ENCODE results near the gene FKBP5. TPM values are rescaled to one million over a fixed set of nuclear protein-coding genes. Genes with fewer than 3 reads are reported as not detected.

FKBP5 gene
- total RNA-seq, 1 experiment from 2014 or later = 20.1 TPM

- no peak for TF ChIP-seq CTCF (IDR thresholded peaks at IDR 0.05; ENCODE audit: insufficient read depth in 1 of 2, low read depth in 1 of 2, low read length in 1 of 2, severe bottlenecking in 1 of 2, unreplicated experiment in 1 of 2)
- Mint-ChIP-seq H3K4me1 (ENCODE audit: low read depth, unreplicated experiment) (no peaks in the 10 kb centered on the region), H3K9me3 (ENCODE audit: unreplicated experiment) (no peaks in the 10 kb centered on the region), H3K27me3 (ENCODE audit: insufficient read depth, unreplicated experiment) (no peaks in the 10 kb centered on the region), H3K27ac (ENCODE audit: unreplicated experiment) (no peak overlapping the region), H3K4me3 (ENCODE audit: unreplicated experiment) (no peak overlapping the region), H3K36me3 (ENCODE audit: insufficient read depth, unreplicated experiment) (no peaks in the 10 kb centered on the region)
- Histone ChIP-seq H3K4me3 (ENCODE audit: low read depth, low read length) (no peak overlapping the region), H3K36me3 (ENCODE audit: control insufficient read depth, insufficient read depth, low read length) (no peaks in the 10 kb centered on the region), H3K27me3 (replicated peaks; ENCODE audit: control insufficient read depth, insufficient read depth, low read length) (no peaks in the 10 kb centered on the region), H3K4me1 (no peaks in the 10 kb centered on the region), H3K9me3 (no peaks in the 10 kb centered on the region)
- ChIA-PET CTCF (no interaction called here), POLR2A (no interaction called here)
- no TSS peak for BruUV-seq (replicated peaks)
- DNase-seq = no peak
- intact Hi-C loops (cut with micrococcal nuclease; ENCODE audit: unreplicated experiment) = no loop called here
Measured at GRCh38 chr6:35533981-35534380, 154.7 kb downstream of the FKBP5 start.

GRCh38 chr6:35532126-35532525, 156.6 kb downstream of the FKBP5 start:
- ChIA-PET CTCF (no interaction called here), POLR2A (no interaction called here)
- Mint-ChIP-seq H3K4me1 (ENCODE audit: low read depth, unreplicated experiment) (no peaks in the 10 kb centered on the region), H3K9me3 (ENCODE audit: unreplicated experiment) (no peaks in the 10 kb centered on the region), H3K4me3 (ENCODE audit: unreplicated experiment) (no peak overlapping the region), H3K27me3 (ENCODE audit: insufficient read depth, unreplicated experiment) (no peaks in the 10 kb centered on the region), H3K36me3 (ENCODE audit: insufficient read depth, unreplicated experiment) (no peaks in the 10 kb centered on the region), H3K27ac (ENCODE audit: unreplicated experiment) (no peak overlapping the region)
- no peaks in the 10 kb centered on the region for H3K36me3 ChIP-seq (ENCODE audit: control insufficient read depth, insufficient read depth, low read length)
- H3K4me3 ChIP-seq (ENCODE audit: low read depth, low read length) = no peak overlapping the region
- intact Hi-C loops (cut with micrococcal nuclease; ENCODE audit: unreplicated experiment) = no loop called here
- no peak for DNase-seq
- TF ChIP-seq CTCF (IDR thresholded peaks at IDR 0.05; ENCODE audit: insufficient read depth in 1 of 2, low read depth in 1 of 2, low read length in 1 of 2, severe bottlenecking in 1 of 2, unreplicated experiment in 1 of 2) = no peak
- no peaks in the 10 kb centered on the region for H3K9me3 ChIP-seq
- no peaks in the 10 kb centered on the region for H3K4me1 ChIP-seq
- no TSS peak for BruUV-seq (replicated peaks)
- H3K27me3 ChIP-seq (replicated peaks; ENCODE audit: control insufficient read depth, insufficient read depth, low read length) = no peaks in the 10 kb centered on the region

GRCh38 chr6:35524380-35525020, 164.2 kb downstream of the FKBP5 start:
- intact Hi-C loops (cut with micrococcal nuclease; ENCODE audit: unreplicated experiment) = loop anchor here (10.0 kb wide), 1 partner anchor 230 kb away; the partner anchor contains the start of gene DEF6
- no TSS peak for BruUV-seq (replicated peaks)

More at GRCh38 chr6:35524380-35525020, 164.2 kb downstream of the FKBP5 start:
- no peaks in the 10 kb centered on the region for H3K36me3 Mint-ChIP-seq (ENCODE audit: insufficient read depth, unreplicated experiment)
- ChIA-PET CTCF (interaction anchor here (0.7 to 3.5 kb wide), 3 partner anchors 28 to 212 kb away, joined by 8 to 25 read pairs (median 10); partner anchors contain the start of gene ARMC12), POLR2A (no interaction called here)
- H3K9me3 ChIP-seq = no peaks in the 10 kb centered on the region
- peaks cover 7% of the 10 kb centered on the region; the same call in 1 of the 2 replicates for H3K4me1 ChIP-seq
- H3K4me3 Mint-ChIP-seq (ENCODE audit: unreplicated experiment) = no peak overlapping the region
- H3K27me3 ChIP-seq (replicated peaks; ENCODE audit: control insufficient read depth, insufficient read depth, low read length) = no peaks in the 10 kb centered on the region
- no peak for TF ChIP-seq CTCF (IDR thresholded peaks at IDR 0.05; ENCODE audit: insufficient read depth in 1 of 2, low read depth in 1 of 2, low read length in 1 of 2, severe bottlenecking in 1 of 2, unreplicated experiment in 1 of 2)
- no peaks in the 10 kb centered on the region for H3K9me3 Mint-ChIP-seq (ENCODE audit: unreplicated experiment)
- H3K27me3 Mint-ChIP-seq (ENCODE audit: insufficient read depth, unreplicated experiment) = no peaks in the 10 kb centered on the region
- no peak overlapping the region for H3K27ac Mint-ChIP-seq (ENCODE audit: unreplicated experiment)
- no peaks in the 10 kb centered on the region for H3K36me3 ChIP-seq (ENCODE audit: control insufficient read depth, insufficient read depth, low read length)
- DNase-seq = no peak
- H3K4me1 Mint-ChIP-seq (ENCODE audit: low read depth, unreplicated experiment) = peaks cover 6% of the 10 kb centered on the region
- H3K4me3 ChIP-seq (ENCODE audit: low read depth, low read length) = no peak overlapping the region

Small RNA genes lying within 50 kb of the gene (microRNA-seq; reads per million reads assigned to microRNA genes)
- gene MIR5690 = not detected

Other genes with a start within 250 kb of the FKBP5 start
- gene FANCE, start 236.6 kb downstream of the FKBP5 start, total RNA-seq (2022) = 10.5 and 12.4 TPM in 2 replicates
- gene RPL10A, start 220.5 kb downstream of the FKBP5 start, total RNA-seq (2022) = 1,082 and 1,106 TPM in 2 replicates
- 51.8 and 57.2 TPM in 2 replicates for gene TEAD3, start 191.8 kb downstream of the FKBP5 start, total RNA-seq (2022)
- gene TULP1, start 176.0 kb downstream of the FKBP5 start, total RNA-seq (2022) = not detected in 2 replicates
- gene ARMC12, start 48.1 kb upstream of the FKBP5 start, total RNA-seq (2022) = not detected in 2 replicates
- 1.3 and 2.0 TPM in 2 replicates for gene CLPSL2, start 87.7 kb upstream of the FKBP5 start, total RNA-seq (2022)
- not detected in 2 replicates for gene CLPSL1, start 92.1 kb upstream of the FKBP5 start, total RNA-seq (2022)
- gene CLPS, start 108.4 kb upstream of the FKBP5 start, total RNA-seq (2022) = not detected in 2 replicates
- gene LHFPL5, start 116.4 kb upstream of the FKBP5 start, total RNA-seq (2022) = not detected in 2 replicates
- 114 and 124 TPM in 2 replicates for gene SRPK1, start 232.2 kb upstream of the FKBP5 start, total RNA-seq (2022)